PC-3 (cell line): Measurements from ENCODE around the gene SRSF1. TPM values are rescaled to one million over a fixed set of nuclear protein-coding genes. Genes with fewer than 3 reads are reported as not detected.
A peak's percentile ranks its signal among the peaks of the same experiment; 100 is the strongest.

Source experiments
- ATAC-seq: fragments of 200-7000 bp; cut with Tn5 transposase; 2 replicates; pipeline ENCODE4 v1.9.1; 2020; ENCODE audit warnings: mild to moderate bottlenecking, moderate library complexity
- BruUV-seq: library from RNA; stranded (reverse); fragments of 400-500 nt; replicated peaks from 2 replicates; lab custom pipeline; 2021; lab: Mats Ljungman, UMichigan
- CTCF ChIA-PET: fragments of 300-600 bp; sonication (Branson Sonifier 250); formaldehyde crosslinking; loops from one replicate; lab custom pipeline; 2022; ENCODE audit warnings: antibody characterized with exemption; lab: Charles Lee
- POLR2A ChIA-PET: fragments of 300-600 bp; sonication (Branson Sonifier 250); formaldehyde crosslinking; loops from one replicate; lab custom pipeline; 2022; ENCODE audit warnings: antibody characterized with exemption; ENCODE audit not compliant: unreplicated experiment; lab: Charles Lee
- DNase-seq: peaks from one replicate; pipeline ENCODE4 v3.0.0-alpha.2; 2015
- H2AFZ ChIP-seq: fragments of 300-600 bp; sonication (generic); 2 replicates; pipeline ENCODE4 v1.6.0; 2016; ENCODE audit warnings: antibody characterized with exemption, low read length
- H3F3A ChIP-seq: fragments of 300-600 bp; sonication (generic); one replicate; pipeline ENCODE4 v1.6.0; 2017; ENCODE audit warnings: antibody characterized with exemption, low read length, control low read depth, mild to moderate bottlenecking; ENCODE audit not compliant: unreplicated experiment
- H3K27ac ChIP-seq: fragments of 300-600 bp; sonication (generic); 2 replicates; pipeline ENCODE4 v1.5.1; 2016; ENCODE audit warnings: mild to moderate bottlenecking, low read length
- H3K27me3 ChIP-seq: fragments of 300-600 bp; sonication (generic); 2 replicates; pipeline ENCODE4 v1.6.1; 2016; ENCODE audit warnings: low read length, mixed read lengths
- H3K36me3 ChIP-seq: fragments of 300-600 bp; sonication (generic); 2 replicates; pipeline ENCODE4 v1.6.1; 2016; ENCODE audit warnings: low read depth, mixed run types, low read length, mixed read lengths
- H3K4me1 ChIP-seq: fragments of 300-600 bp; sonication (generic); 2 replicates; pipeline ENCODE4 v1.5.1; 2016; ENCODE audit warnings: low read length; ENCODE audit not compliant: insufficient read depth
- H3K4me2 ChIP-seq: fragments of 300-600 bp; sonication (generic); 2 replicates; pipeline ENCODE4 v1.6.0; 2016; ENCODE audit warnings: low read length
- H3K4me3 ChIP-seq: fragments of 300-600 bp; sonication (generic); 2 replicates; pipeline ENCODE4 v1.5.1; 2016; ENCODE audit warnings: mild to moderate bottlenecking, low read length, mixed read lengths
- H3K79me2 ChIP-seq: fragments of 300-600 bp; sonication (generic); 2 replicates; pipeline ENCODE4 v1.6.1; 2017; ENCODE audit warnings: low read length, mixed read lengths
- H3K9ac ChIP-seq: fragments of 300-600 bp; sonication (generic); 2 replicates; pipeline ENCODE4 v1.6.0; 2016; ENCODE audit warnings: mild to moderate bottlenecking, low read length
- H3K9me2 ChIP-seq: fragments of 300-600 bp; sonication (generic); replicated peaks from 2 replicates; pipeline ENCODE4 v1.6.1; 2016; ENCODE audit warnings: mixed run types, low read length, mixed read lengths
- H3K9me3 ChIP-seq: fragments of 300-600 bp; sonication (generic); 2 replicates; pipeline ENCODE4 v1.6.1; 2016; ENCODE audit warnings: low read length, mixed read lengths
- H4K20me1 ChIP-seq: fragments of 300-600 bp; sonication (generic); 2 replicates; pipeline ENCODE4 v1.6.1; 2016; ENCODE audit warnings: low read length, mixed read lengths
- CTCF ChIP-seq: fragments of 300-600 bp; sonication (generic); conservative IDR thresholded peaks from 2 replicates; pipeline ENCODE4 v1.5.1; 2017; ENCODE audit warnings: antibody characterized with exemption, low read depth, mild to moderate bottlenecking, low read length
- EZH2 ChIP-seq: fragments of 300-600 bp; sonication (generic); IDR thresholded peaks from one replicate; pipeline ENCODE4 v1.6.1; 2017; ENCODE audit warnings: antibody characterized with exemption, mild to moderate bottlenecking, low read length; ENCODE audit not compliant: unreplicated experiment
- EZH2phosphoT487 ChIP-seq: fragments of 300-600 bp; sonication (generic); IDR thresholded peaks from 2 replicates; pipeline ENCODE4 v1.6.1; 2018; ENCODE audit warnings: mild to moderate bottlenecking, antibody characterized with exemption, low read length, borderline replicate concordance
- intact Hi-C: fragments of 100-400 bp; cut with micrococcal nuclease; formaldehyde crosslinking; loops from 2 replicates; pipeline ENCODE4 v1.9.0; 2023
- total RNA-seq: library from RNA; depleted of rRNA; stranded (reverse); fragments of >200 nt; gene quantifications from 2 replicates; pipeline ENCODE4 v1.2.3, GENCODE V29; 2014

The SRSF1 gene
- total RNA-seq, 1 experiment from 2014 or later: 325 TPM

- BruUV-seq: no TSS peak
- Histone ChIP-seq H3K79me2 (no peaks in the 10 kb centered on the region), H3K36me3 (peaks cover 10% of the 10 kb centered on the region), H3K4me1 (no peaks in the 10 kb centered on the region), H3K9me3 (no peaks in the 10 kb centered on the region), H3K9ac (no peak overlapping the region), H3F3A (peaks cover 10% of the 10 kb centered on the region), H3K27ac (no peak overlapping the region), H2AFZ (no peak overlapping the region), H3K9me2 (no peaks in the 10 kb centered on the region), H3K27me3 (no peaks in the 10 kb centered on the region), H4K20me1 (no peaks in the 10 kb centered on the region), H3K4me2 (no peak overlapping the region), H3K4me3 (no peak overlapping the region)
- DNase-seq: no peak
- CTCF ChIA-PET: no interaction called here
- POLR2A ChIA-PET: no interaction called here
- ATAC-seq: peak; percentile 43
- intact Hi-C loops: no loop called here
- TF ChIP-seq CTCF: no peak
- TF ChIP-seq EZH2phosphoT487: no peak
- TF ChIP-seq EZH2: no peak
Measured at GRCh38 chr17:57968456-57968855, 38.6 kb downstream of the SRSF1 start.

GRCh38 chr17:57966875-57967274 lies 40.2 kb downstream of the SRSF1 start:
- Histone ChIP-seq H3K4me1 (no peaks in the 10 kb centered on the region), H3F3A (peaks cover 10% of the 10 kb centered on the region), H3K27me3 (no peaks in the 10 kb centered on the region), H3K4me2 (no peak overlapping the region), H3K9ac (no peak overlapping the region), H2AFZ (no peak overlapping the region), H3K79me2 (no peaks in the 10 kb centered on the region), H3K9me2 (no peaks in the 10 kb centered on the region), H3K36me3 (no peaks in the 10 kb centered on the region), H3K4me3 (no peak overlapping the region), H3K27ac (no peak overlapping the region), H4K20me1 (no peaks in the 10 kb centered on the region), H3K9me3 (no peaks in the 10 kb centered on the region)
- DNase-seq: no peak
- POLR2A ChIA-PET: no interaction called here
- TF ChIP-seq CTCF (no peak), EZH2phosphoT487 (no peak), EZH2 (no peak)
- CTCF ChIA-PET: interaction anchor here (0.6 kb wide), 1 partner anchor 40 kb away, joined by 6 read pairs; no protein-coding TSS in a partner anchor
- ATAC-seq: no peak
- no TSS peak for BruUV-seq
- intact Hi-C loops: no loop called here

- no peaks in the 10 kb centered on the region for H4K20me1 ChIP-seq
- no peaks in the 10 kb centered on the region for H3K36me3 ChIP-seq
- intact Hi-C loops: no loop called here
- no peak overlapping the region for H3K27ac ChIP-seq
- no peak overlapping the region for H3K4me3 ChIP-seq
- H3K9me2 ChIP-seq: no peaks in the 10 kb centered on the region
- TF ChIP-seq EZH2 (no peak), EZH2phosphoT487 (no peak), CTCF (no peak)
- CTCF ChIA-PET: interaction anchor here (0.6 kb wide), 2 partner anchors 20 to 40 kb away, joined by 3 to 6 read pairs; no protein-coding TSS in a partner anchor
- POLR2A ChIA-PET: no interaction called here
- DNase-seq (no peak), ATAC-seq (no peak)
- H3K79me2 ChIP-seq: no peaks in the 10 kb centered on the region
- H3K9me3 ChIP-seq: no peaks in the 10 kb centered on the region
- H3F3A ChIP-seq: peaks cover 10% of the 10 kb centered on the region
- no peaks in the 10 kb centered on the region for H3K4me1 ChIP-seq
- H3K27me3 ChIP-seq: no peaks in the 10 kb centered on the region
- no peak overlapping the region for H3K9ac ChIP-seq
- H3K4me2 ChIP-seq: no peak overlapping the region
- no peak overlapping the region for H2AFZ ChIP-seq
- no TSS peak for BruUV-seq
Measured at GRCh38 chr17:57966246-57966645, 40.8 kb downstream of the SRSF1 start.
